Lower leg skin (tissue), 3 donors: ENCODE results near the gene ATF7IP.

Experiments
- POLR2A ChIP-seq, 2 donors: fragments of 450-650 bp; IDR thresholded peaks; one replicate each; pipeline ENCODE4 v1.6.1; 2016 to 2017; ENCODE audit warnings: antibody characterized with exemption in 2 of 2, mild to moderate bottlenecking in 1 of 2, moderate library complexity in 1 of 2
- TF ChIP-seq, protein P1 (sequence below), 3 donors: fragments of 450-650 bp; IDR thresholded peaks; one replicate each; pipeline ENCODE4 v1.5.1; 2016; ENCODE audit warnings: antibody characterized with exemption in 3 of 3, mild to moderate bottlenecking in 3 of 3, moderate library complexity in 2 of 3

DNA sequence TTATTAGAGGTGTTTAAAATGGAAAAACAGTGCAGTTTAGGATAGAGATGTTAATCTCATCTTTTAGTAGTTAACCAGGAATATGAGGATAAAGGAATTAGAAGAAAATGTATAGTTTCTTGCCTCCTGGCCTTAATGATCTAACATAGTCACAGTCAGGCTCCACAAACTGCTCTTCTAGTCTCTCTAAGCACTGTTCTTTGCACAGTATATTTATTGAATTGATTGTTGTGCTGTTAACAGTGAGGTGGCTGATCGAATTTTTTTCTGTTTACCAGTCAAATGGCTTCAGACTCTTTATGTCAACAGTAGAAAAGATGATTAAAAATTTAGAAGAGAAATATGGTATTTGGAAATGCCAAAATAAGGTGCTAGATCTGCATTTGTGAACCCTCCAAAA, 37.8 kb downstream of the ATF7IP start:
- TF ChIP-seq, protein P1, sequence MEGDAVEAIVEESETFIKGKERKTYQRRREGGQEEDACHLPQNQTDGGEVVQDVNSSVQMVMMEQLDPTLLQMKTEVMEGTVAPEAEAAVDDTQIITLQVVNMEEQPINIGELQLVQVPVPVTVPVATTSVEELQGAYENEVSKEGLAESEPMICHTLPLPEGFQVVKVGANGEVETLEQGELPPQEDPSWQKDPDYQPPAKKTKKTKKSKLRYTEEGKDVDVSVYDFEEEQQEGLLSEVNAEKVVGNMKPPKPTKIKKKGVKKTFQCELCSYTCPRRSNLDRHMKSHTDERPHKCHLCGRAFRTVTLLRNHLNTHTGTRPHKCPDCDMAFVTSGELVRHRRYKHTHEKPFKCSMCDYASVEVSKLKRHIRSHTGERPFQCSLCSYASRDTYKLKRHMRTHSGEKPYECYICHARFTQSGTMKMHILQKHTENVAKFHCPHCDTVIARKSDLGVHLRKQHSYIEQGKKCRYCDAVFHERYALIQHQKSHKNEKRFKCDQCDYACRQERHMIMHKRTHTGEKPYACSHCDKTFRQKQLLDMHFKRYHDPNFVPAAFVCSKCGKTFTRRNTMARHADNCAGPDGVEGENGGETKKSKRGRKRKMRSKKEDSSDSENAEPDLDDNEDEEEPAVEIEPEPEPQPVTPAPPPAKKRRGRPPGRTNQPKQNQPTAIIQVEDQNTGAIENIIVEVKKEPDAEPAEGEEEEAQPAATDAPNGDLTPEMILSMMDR (IDR thresholded peaks at IDR 0.05), result no peak
- TF ChIP-seq POLR2A (IDR thresholded peaks at IDR 0.05), result no peak
